ENCODE measurements around the gene CRYBG2.
A peak's percentile ranks its signal among the peaks of the same experiment; 100 is the strongest.
"Not testable (repeated sequence)": the region's sequence is repeated elsewhere in the genome, so short reads cannot be mapped to it uniquely, and the experiment has no call there.

Gene CRYBG2

GRCh38 chr1:26374361-26374760, 20.4 kb upstream of the CRYBG2 start:
- H3K9me3 Mint-ChIP-seq, H3K27me3 Mint-ChIP-seq, H3K36me3 Mint-ChIP-seq, H3K27ac Mint-ChIP-seq: not testable (repeated sequence)
- Mint-ChIP-seq H3K4me1 (peaks cover 92% of the 10 kb centered on the region), H3K4me3 (peak overlapping the region; percentile 75)

- Mint-ChIP-seq H3K27me3 (no peaks in the 10 kb centered on the region), H3K27ac (peak overlapping the region; percentile 89), H3K9me3 (no peaks in the 10 kb centered on the region), H3K4me1 (peaks cover 86% of the 10 kb centered on the region), H3K4me3 (peak overlapping the region; percentile 75), H3K36me3 (no peaks in the 10 kb centered on the region)
These were observed 19.9 kb upstream of the CRYBG2 start for GRCh38 chr1:26373789-26374188.

- Mint-ChIP-seq H3K36me3 (no peaks in the 10 kb centered on the region), H3K4me1 (peaks cover 85% of the 10 kb centered on the region), H3K27me3 (no peaks in the 10 kb centered on the region), H3K27ac (peak overlapping the region; percentile 89), H3K4me3 (peak overlapping the region; percentile 75), H3K9me3 (no peaks in the 10 kb centered on the region)
These were observed 19.4 kb upstream of the CRYBG2 start for GRCh38 chr1:26373281-26373680.

- peak within 1 kb of the TSS; percentile 75 for H3K4me3 Mint-ChIP-seq
- not testable (repeated sequence) for H3K36me3 Mint-ChIP-seq, H3K27me3 Mint-ChIP-seq, H3K9me3 Mint-ChIP-seq
- H3K4me1 Mint-ChIP-seq: peaks cover 78% of the 10 kb centered on the region
- peak within 1 kb of the TSS; percentile 89 for H3K27ac Mint-ChIP-seq
These were observed 18.7 kb upstream of the CRYBG2 start, which contains the start of gene ZNF683 for GRCh38 chr1:26372611-26373010. Gene ZNF683 (minus strand): TSS chr1:26372750. CDS start chr1:26368571, 4,179 bp downstream.

- Mint-ChIP-seq H3K9me3 (no peaks in the 10 kb centered on the region), H3K4me3 (no peak overlapping the region), H3K27me3 (no peaks in the 10 kb centered on the region), H3K27ac (no peak overlapping the region), H3K36me3 (no peaks in the 10 kb centered on the region), H3K4me1 (peaks cover 72% of the 10 kb centered on the region)
These were observed 18.1 kb upstream of the CRYBG2 start for GRCh38 chr1:26372039-26372438.

- Mint-ChIP-seq H3K27me3 (no peaks in the 10 kb centered on the region), H3K36me3 (no peaks in the 10 kb centered on the region), H3K4me3 (peak overlapping the region; percentile 51), H3K4me1 (peaks cover 60% of the 10 kb centered on the region), H3K27ac (peak overlapping the region; percentile 61), H3K9me3 (no peaks in the 10 kb centered on the region)
These were observed 16.9 kb upstream of the CRYBG2 start for GRCh38 chr1:26370591-26371382.

- H3K4me1 Mint-ChIP-seq: peaks cover 54% of the 10 kb centered on the region
These were observed 14.6 kb upstream of the CRYBG2 start for GRCh38 chr1:26368486-26368885.

GRCh38 chr1:26368006-26368405, 14.1 kb upstream of the CRYBG2 start:
- H3K27ac Mint-ChIP-seq: no peak overlapping the region
- no peaks in the 10 kb centered on the region for H3K9me3 Mint-ChIP-seq
- H3K4me1 Mint-ChIP-seq: peaks cover 53% of the 10 kb centered on the region
- H3K27me3 Mint-ChIP-seq: no peaks in the 10 kb centered on the region
- H3K36me3 Mint-ChIP-seq: no peaks in the 10 kb centered on the region
- no peak overlapping the region for H3K4me3 Mint-ChIP-seq

More at GRCh38 chr1:26368486-26368885, 14.6 kb upstream of the CRYBG2 start:
- H3K27me3 Mint-ChIP-seq: no peaks in the 10 kb centered on the region
- peak overlapping the region; percentile 41 for H3K27ac Mint-ChIP-seq
- no peak overlapping the region for H3K4me3 Mint-ChIP-seq
- no peaks in the 10 kb centered on the region for H3K9me3 Mint-ChIP-seq
- H3K36me3 Mint-ChIP-seq: no peaks in the 10 kb centered on the region

- peaks cover 47% of the 10 kb centered on the region for H3K4me1 Mint-ChIP-seq
- H3K27ac Mint-ChIP-seq: no peak overlapping the region
- no peaks in the 10 kb centered on the region for H3K36me3 Mint-ChIP-seq
- no peaks in the 10 kb centered on the region for H3K27me3 Mint-ChIP-seq
- no peak overlapping the region for H3K4me3 Mint-ChIP-seq
- H3K9me3 Mint-ChIP-seq: no peaks in the 10 kb centered on the region
These were observed 13.5 kb upstream of the CRYBG2 start for GRCh38 chr1:26367441-26367840.

GRCh38 chr1:26364956-26365355, 11.0 kb upstream of the CRYBG2 start:
- Mint-ChIP-seq H3K36me3 (no peaks in the 10 kb centered on the region), H3K27ac (no peak overlapping the region), H3K4me1 (peaks cover 42% of the 10 kb centered on the region), H3K9me3 (no peaks in the 10 kb centered on the region), H3K4me3 (no peak overlapping the region), H3K27me3 (peaks cover 4% of the 10 kb centered on the region)

GRCh38 chr1:26363549-26364448, 9.9 kb upstream of the CRYBG2 start:
- Mint-ChIP-seq H3K27me3 (peaks cover 4% of the 10 kb centered on the region), H3K4me3 (peak overlapping the region; percentile 55), H3K4me1 (peaks cover 45% of the 10 kb centered on the region), H3K27ac (peak overlapping the region; percentile 17), H3K9me3 (no peaks in the 10 kb centered on the region), H3K36me3 (no peaks in the 10 kb centered on the region)

- Mint-ChIP-seq H3K36me3 (no peaks in the 10 kb centered on the region), H3K9me3 (no peaks in the 10 kb centered on the region), H3K4me3 (peak overlapping the region; percentile 12), H3K4me1 (peaks cover 47% of the 10 kb centered on the region), H3K27me3 (peaks cover 4% of the 10 kb centered on the region), H3K27ac (peak overlapping the region; percentile 61)
These were observed 8.4 kb upstream of the CRYBG2 start for GRCh38 chr1:26362331-26362730.

- peaks cover 47% of the 10 kb centered on the region for H3K4me1 Mint-ChIP-seq
- peak overlapping the region; percentile 15 for H3K4me3 Mint-ChIP-seq
- no peaks in the 10 kb centered on the region for H3K36me3 Mint-ChIP-seq
- H3K9me3 Mint-ChIP-seq: no peaks in the 10 kb centered on the region
- no peak overlapping the region for H3K27ac Mint-ChIP-seq
- peaks cover 4% of the 10 kb centered on the region for H3K27me3 Mint-ChIP-seq
These were observed 7.7 kb upstream of the CRYBG2 start for GRCh38 chr1:26361605-26362122.

GRCh38 chr1:26360807-26361604, 7.1 kb upstream of the CRYBG2 start:
- Mint-ChIP-seq H3K4me1 (peaks cover 47% of the 10 kb centered on the region), H3K36me3 (no peaks in the 10 kb centered on the region), H3K27ac (peak overlapping the region; percentile 12), H3K9me3 (no peaks in the 10 kb centered on the region), H3K27me3 (peaks cover 4% of the 10 kb centered on the region), H3K4me3 (peak overlapping the region; percentile 68)
